Esophagus squamous epithelium (tissue), 4 donors: Measurements from ENCODE around the gene RNF144A.

Experiments used
- POLR2A ChIP-seq, 4 donors: fragments of 450-650 bp; IDR thresholded peaks; one replicate each; pipeline ENCODE4 v1.6.1; 2017; ENCODE audit warnings: antibody characterized with exemption in 4 of 4, mild to moderate bottlenecking in 4 of 4, moderate library complexity in 3 of 4
- TF ChIP-seq, protein P1 (sequence below), 6 experiments: fragments of 450-650 bp in 4 of 6; fragments of 200-600 bp in 2 of 6; sonication (generic) in 2 of 6; IDR thresholded peaks; one replicate each; pipeline ENCODE4 v1.5.1; 2016 to 2019; ENCODE audit warnings: antibody characterized with exemption in 6 of 6, mild to moderate bottlenecking in 4 of 6, moderate library complexity in 4 of 6

DNA sequence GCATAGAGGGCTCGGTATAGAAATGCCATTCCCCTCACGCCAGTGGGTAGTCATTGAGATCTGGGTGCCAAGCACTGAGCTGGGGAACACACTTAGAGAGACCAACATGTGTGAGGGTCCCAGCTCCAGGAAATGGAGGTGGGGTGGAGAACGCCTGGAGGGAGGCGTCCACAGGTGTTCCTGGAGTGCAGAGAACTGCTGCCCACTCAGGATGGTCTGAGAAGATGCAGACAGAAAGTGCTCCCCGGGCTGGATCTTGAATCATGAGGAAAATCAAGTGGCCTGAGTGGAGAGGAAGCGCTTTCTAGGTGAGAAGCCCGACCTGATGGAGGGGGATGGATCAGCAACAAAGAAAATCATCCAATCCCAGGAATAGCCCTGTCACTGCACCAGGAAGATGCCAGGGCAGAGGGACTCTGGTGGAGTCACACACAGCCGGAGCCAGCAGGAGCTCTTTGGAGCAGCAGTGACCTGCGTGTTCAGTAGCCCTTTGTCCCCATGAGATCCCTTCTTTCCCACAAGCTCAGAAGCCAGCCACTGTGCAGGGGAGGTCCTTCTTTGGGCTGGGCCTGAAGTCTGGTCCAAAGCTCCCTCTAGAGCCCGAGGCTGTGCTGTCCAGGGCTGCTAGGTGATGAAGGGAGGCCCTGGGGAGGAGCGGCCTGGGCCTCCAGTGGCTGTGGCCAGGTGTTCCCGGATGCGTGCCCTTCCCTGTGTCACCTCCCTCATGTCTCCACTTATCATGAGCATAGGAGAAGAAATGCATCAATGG, 112.3 kb downstream of the RNF144A start:
- TF ChIP-seq, protein P1, sequence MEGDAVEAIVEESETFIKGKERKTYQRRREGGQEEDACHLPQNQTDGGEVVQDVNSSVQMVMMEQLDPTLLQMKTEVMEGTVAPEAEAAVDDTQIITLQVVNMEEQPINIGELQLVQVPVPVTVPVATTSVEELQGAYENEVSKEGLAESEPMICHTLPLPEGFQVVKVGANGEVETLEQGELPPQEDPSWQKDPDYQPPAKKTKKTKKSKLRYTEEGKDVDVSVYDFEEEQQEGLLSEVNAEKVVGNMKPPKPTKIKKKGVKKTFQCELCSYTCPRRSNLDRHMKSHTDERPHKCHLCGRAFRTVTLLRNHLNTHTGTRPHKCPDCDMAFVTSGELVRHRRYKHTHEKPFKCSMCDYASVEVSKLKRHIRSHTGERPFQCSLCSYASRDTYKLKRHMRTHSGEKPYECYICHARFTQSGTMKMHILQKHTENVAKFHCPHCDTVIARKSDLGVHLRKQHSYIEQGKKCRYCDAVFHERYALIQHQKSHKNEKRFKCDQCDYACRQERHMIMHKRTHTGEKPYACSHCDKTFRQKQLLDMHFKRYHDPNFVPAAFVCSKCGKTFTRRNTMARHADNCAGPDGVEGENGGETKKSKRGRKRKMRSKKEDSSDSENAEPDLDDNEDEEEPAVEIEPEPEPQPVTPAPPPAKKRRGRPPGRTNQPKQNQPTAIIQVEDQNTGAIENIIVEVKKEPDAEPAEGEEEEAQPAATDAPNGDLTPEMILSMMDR (IDR thresholded peaks at IDR 0.05), result no peak
- TF ChIP-seq POLR2A (IDR thresholded peaks at IDR 0.05), result no peak
